BLaER1 treated with 17β-estradiol and CSF1 and Interleukin-3, amounts not matched to agents 10 nM and 100 nM (cell line): Measurements from ENCODE around the gene MCAT.
A peak's percentile ranks its signal among the peaks of the same experiment; 100 is the strongest.

Source experiments
- H3K27ac ChIP-seq, 11 experiments: shearing (Covaris generic); formaldehyde crosslinking; 2 replicates each; pipeline ENCODE4 v1.8.1; 2022
- H3K27me3 ChIP-seq, 11 experiments: shearing (Covaris generic); formaldehyde crosslinking; 2 replicates each; pipeline ENCODE4 v1.8.1; 2022
- H3K36me3 ChIP-seq, 11 experiments: shearing (Covaris generic); formaldehyde crosslinking; 2 replicates each; pipeline ENCODE4 v1.8.1; 2022
- H3K4me1 ChIP-seq, 10 experiments: shearing (Covaris generic); formaldehyde crosslinking; 2 replicates each; pipeline ENCODE4 v1.8.1; 2022
- H3K4me2 ChIP-seq, 11 experiments: shearing (Covaris generic); formaldehyde crosslinking; 2 replicates each; pipeline ENCODE4 v1.8.1; 2022
- H3K4me3 ChIP-seq, 10 experiments: shearing (Covaris generic); formaldehyde crosslinking; 2 replicates each; pipeline ENCODE4 v1.8.1; 2022
- H3K9ac ChIP-seq, 11 experiments: shearing (Covaris generic); formaldehyde crosslinking; 2 replicates each; pipeline ENCODE4 v1.8.1; 2022
- H3K9me3 ChIP-seq, 11 experiments: shearing (Covaris generic); formaldehyde crosslinking; replicated peaks in 1 of 11; 2 replicates each; pipeline ENCODE4 v1.8.1; 2022
- H4K20me1 ChIP-seq, 11 experiments: shearing (Covaris generic); formaldehyde crosslinking; 2 replicates each; pipeline ENCODE4 v1.8.1; 2022
- Cebpa-rat ChIP-seq, 11 experiments: shearing (Covaris generic); IDR thresholded peaks; 2 replicates each; pipeline ENCODE4 v1.8.1; 2022

Gene MCAT

GRCh38 chr22:43160497-43161126, 17.4 kb upstream of the MCAT start:
- Histone ChIP-seq H3K36me3 (peaks cover 33 to 78% (median 61%) of the 10 kb centered on the region in 11 experiments), H3K4me2 (0 out of 22 replicates have a peak overlapping the region, but pooled peaks of 1 of the 11 experiments have one; percentile 58), H3K9ac (peak overlapping the region in 2 of 11 experiments; percentile 3 to 23; a peak in 1 of 22 replicates), H3K27me3 (no peaks in the 10 kb centered on the region), H3K4me3 (no peak overlapping the region), H3K9me3 (no peaks in the 10 kb centered on the region), H3K27ac (peak overlapping the region in 5 of 11 experiments; percentile 18 to 64 (median 62); a peak in 2 of 22 replicates), H4K20me1 (peaks cover 74 to 100% (median 94%) of the 10 kb centered on the region in 11 experiments), H3K4me1 (peaks cover 66 to 91% (median 78%) of the 10 kb centered on the region in 10 experiments)
- TF ChIP-seq Cebpa-rat (IDR thresholded peaks at IDR 0.05) = no peak

DNA sequence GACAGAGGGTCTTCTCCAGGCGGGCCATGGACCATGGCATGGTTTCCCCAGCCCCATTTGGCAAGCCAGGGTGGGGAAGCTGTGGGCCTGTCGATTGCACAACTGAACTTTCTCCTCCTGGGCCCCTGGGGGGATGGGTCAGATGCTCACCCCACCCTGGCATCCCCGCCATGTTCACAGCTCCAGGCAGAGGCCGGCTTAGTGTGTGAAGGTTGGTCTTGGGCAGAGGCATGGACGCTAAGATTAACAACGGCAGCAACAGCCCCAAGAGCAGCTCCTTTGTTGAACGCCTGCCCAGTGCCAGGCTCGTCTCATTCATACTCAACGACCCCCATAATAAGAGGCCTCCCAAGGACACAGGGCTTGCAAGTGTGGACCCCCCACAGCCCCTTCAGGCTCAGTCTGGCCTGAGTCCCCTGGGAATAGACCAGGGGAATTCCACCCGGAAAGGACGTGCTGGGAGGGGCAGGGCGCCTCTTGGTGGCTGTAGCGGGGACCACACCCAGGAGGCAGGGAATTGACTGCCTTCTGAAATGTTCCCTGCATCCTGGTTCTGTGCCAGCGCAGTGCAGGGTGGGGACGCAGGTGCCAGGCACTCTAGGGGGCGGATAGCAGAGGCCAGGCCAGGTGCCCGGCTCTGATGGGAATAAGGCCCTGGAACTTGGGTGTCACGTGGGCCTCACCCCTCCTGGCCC, 16.4 kb upstream of the MCAT start:
- H3K4me2 ChIP-seq = peak overlapping the region in 9 of 11 experiments; percentile 16 to 75 (median 59); a peak in 17 of 22 replicates
- peaks cover 68 to 91% (median 79%) of the 10 kb centered on the region in 10 experiments for H3K4me1 ChIP-seq
- H3K36me3 ChIP-seq = peaks cover 33 to 88% (median 70%) of the 10 kb centered on the region in 11 experiments
- H3K9me3 ChIP-seq = no peaks in the 10 kb centered on the region
- H3K27me3 ChIP-seq = no peaks in the 10 kb centered on the region
- peak in 2 of 11 experiments; percentile 12 to 37; a peak in 2 of 22 replicates for TF ChIP-seq Cebpa-rat (IDR thresholded peaks at IDR 0.05)
- peak overlapping the region in 8 of 11 experiments; percentile 18 to 64 (median 45); a peak in 13 of 22 replicates for H3K27ac ChIP-seq
- peaks cover 84 to 100% (median 99%) of the 10 kb centered on the region in 11 experiments for H4K20me1 ChIP-seq
- H3K9ac ChIP-seq = peak overlapping the region in 7 of 11 experiments; percentile 3 to 41 (median 23); a peak in 9 of 22 replicates
- H3K4me3 ChIP-seq = no peak overlapping the region

- Histone ChIP-seq H3K4me3 (no peak overlapping the region), H4K20me1 (peaks cover 80 to 100% (median 95%) of the 10 kb centered on the region in 11 experiments), H3K4me2 (peak overlapping the region in 10 of 11 experiments; percentile 16 to 75 (median 58); a peak in 17 of 22 replicates), H3K9me3 (no peaks in the 10 kb centered on the region), H3K36me3 (peaks cover 33 to 92% (median 72%) of the 10 kb centered on the region in 11 experiments), H3K9ac (peak overlapping the region in 9 of 11 experiments; percentile 11 to 54 (median 21); a peak in 12 of 22 replicates), H3K27ac (peak overlapping the region in 9 of 11 experiments; percentile 18 to 64 (median 42); a peak in 14 of 22 replicates), H3K27me3 (no peaks in the 10 kb centered on the region), H3K4me1 (peaks cover 68 to 91% (median 79%) of the 10 kb centered on the region in 10 experiments)
- TF ChIP-seq Cebpa-rat (IDR thresholded peaks at IDR 0.05) = no peak
Observed at GRCh38 chr22:43158778-43159483, 15.7 kb upstream of the MCAT start.

DNA sequence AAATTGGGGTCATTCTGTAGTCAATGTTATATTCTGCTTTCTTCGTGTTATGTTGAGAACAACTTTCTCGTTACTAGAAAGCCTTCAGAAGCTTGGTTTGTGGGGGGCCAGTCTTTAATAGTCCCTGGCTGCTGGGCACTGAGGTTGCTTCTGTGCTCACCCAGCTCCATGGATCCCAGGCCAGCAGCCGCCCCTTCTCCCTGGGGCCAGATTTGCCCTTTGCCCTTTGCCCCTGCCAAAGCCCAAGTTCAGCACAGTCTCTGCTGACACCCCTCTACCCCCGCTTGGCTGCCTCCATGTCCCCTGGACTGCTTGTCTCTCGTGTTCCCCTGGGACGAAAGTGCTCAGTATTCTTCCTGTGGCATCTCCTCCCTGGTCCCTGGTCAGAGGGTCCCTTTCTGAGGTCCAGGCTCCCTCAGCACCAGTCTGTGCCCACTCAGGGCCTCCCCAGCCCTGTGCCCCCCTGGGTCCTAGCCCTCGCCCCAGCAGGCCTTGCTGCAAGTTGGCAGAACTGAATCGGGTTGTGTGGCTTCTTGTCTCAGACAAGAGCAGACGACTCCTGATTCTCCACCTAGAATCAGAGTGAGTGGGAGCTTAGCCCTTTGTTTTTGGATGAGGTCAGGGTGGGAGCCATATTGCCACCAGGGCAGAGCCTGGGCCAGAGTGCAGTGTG, 14.8 kb upstream of the MCAT start:
- Histone ChIP-seq H3K9ac (peak overlapping the region; percentile 7 to 57 (median 32); a peak in 15 of 22 replicates), H3K9me3 (no peaks in the 10 kb centered on the region), H3K27ac (peak overlapping the region in 9 of 11 experiments; percentile 18 to 64 (median 42); a peak in 14 of 22 replicates), H4K20me1 (peaks cover 70 to 95% (median 87%) of the 10 kb centered on the region in 11 experiments), H3K4me1 (peaks cover 63 to 84% (median 73%) of the 10 kb centered on the region in 10 experiments), H3K36me3 (peaks cover 31 to 84% (median 71%) of the 10 kb centered on the region in 11 experiments), H3K27me3 (no peaks in the 10 kb centered on the region), H3K4me2 (peak overlapping the region; percentile 17 to 75 (median 58)), H3K4me3 (no peak overlapping the region)
- no peak for TF ChIP-seq Cebpa-rat (IDR thresholded peaks at IDR 0.05)

DNA sequence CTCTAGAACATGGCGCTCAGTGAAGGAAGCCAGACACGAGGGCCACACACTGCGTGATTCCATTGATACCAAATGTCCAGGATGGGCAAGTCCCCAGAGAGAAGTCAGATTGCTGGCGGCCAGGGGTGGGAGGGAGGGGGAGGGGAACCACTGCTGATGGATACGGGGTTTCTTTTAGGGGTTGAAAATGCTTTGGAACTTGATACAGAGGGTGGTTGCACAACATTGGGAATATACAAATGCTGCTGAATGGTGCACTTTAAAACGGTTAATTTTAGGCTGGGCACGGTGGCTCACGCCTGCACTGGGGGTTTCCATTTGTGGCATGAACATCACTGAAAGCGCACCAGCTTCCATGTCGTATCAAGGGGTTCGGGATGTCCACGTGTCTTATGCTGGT, 13.2 kb upstream of the MCAT start:
- peaks cover 55 to 75% (median 65%) of the 10 kb centered on the region in 10 experiments for H3K4me1 ChIP-seq
- H3K9ac ChIP-seq = peak overlapping the region in 9 of 11 experiments; percentile 33 to 80 (median 74); a peak in 11 of 22 replicates
- H3K36me3 ChIP-seq = peaks cover 18 to 68% (median 55%) of the 10 kb centered on the region in 11 experiments
- peaks cover 63 to 85% (median 71%) of the 10 kb centered on the region in 11 experiments for H4K20me1 ChIP-seq
- peak overlapping the region in 4 of 10 experiments; percentile 47 to 99 (median 83); a peak in 4 of 20 replicates for H3K4me3 ChIP-seq
- peak overlapping the region; percentile 78 to 99 (median 91) for H3K4me2 ChIP-seq
- H3K27me3 ChIP-seq = no peaks in the 10 kb centered on the region
- TF ChIP-seq Cebpa-rat (IDR thresholded peaks at IDR 0.05) = no peak
- no peaks in the 10 kb centered on the region for H3K9me3 ChIP-seq
- peak overlapping the region in 7 of 11 experiments; percentile 70 to 96 (median 80); a peak in 13 of 22 replicates for H3K27ac ChIP-seq

- H3K36me3 ChIP-seq = peaks cover 12 to 62% (median 49%) of the 10 kb centered on the region in 11 experiments
- H3K27ac ChIP-seq = peak overlapping the region in 9 of 11 experiments; percentile 37 to 96 (median 72); a peak in 16 of 22 replicates
- H4K20me1 ChIP-seq = peaks cover 58 to 79% (median 65%) of the 10 kb centered on the region in 11 experiments
- H3K27me3 ChIP-seq = no peaks in the 10 kb centered on the region
- peak overlapping the region; percentile 33 to 80 (median 73); a peak in 20 of 22 replicates for H3K9ac ChIP-seq
- H3K4me3 ChIP-seq = peak overlapping the region in 8 of 10 experiments; percentile 25 to 99 (median 56); a peak in 13 of 20 replicates
- peaks cover 57 to 76% (median 69%) of the 10 kb centered on the region in 10 experiments for H3K4me1 ChIP-seq
- H3K4me2 ChIP-seq = peak overlapping the region; percentile 78 to 99 (median 91)
- H3K9me3 ChIP-seq = no peaks in the 10 kb centered on the region
- TF ChIP-seq Cebpa-rat (IDR thresholded peaks at IDR 0.05) = no peak
Observed at GRCh38 chr22:43155789-43156188, 12.6 kb upstream of the MCAT start.

DNA sequence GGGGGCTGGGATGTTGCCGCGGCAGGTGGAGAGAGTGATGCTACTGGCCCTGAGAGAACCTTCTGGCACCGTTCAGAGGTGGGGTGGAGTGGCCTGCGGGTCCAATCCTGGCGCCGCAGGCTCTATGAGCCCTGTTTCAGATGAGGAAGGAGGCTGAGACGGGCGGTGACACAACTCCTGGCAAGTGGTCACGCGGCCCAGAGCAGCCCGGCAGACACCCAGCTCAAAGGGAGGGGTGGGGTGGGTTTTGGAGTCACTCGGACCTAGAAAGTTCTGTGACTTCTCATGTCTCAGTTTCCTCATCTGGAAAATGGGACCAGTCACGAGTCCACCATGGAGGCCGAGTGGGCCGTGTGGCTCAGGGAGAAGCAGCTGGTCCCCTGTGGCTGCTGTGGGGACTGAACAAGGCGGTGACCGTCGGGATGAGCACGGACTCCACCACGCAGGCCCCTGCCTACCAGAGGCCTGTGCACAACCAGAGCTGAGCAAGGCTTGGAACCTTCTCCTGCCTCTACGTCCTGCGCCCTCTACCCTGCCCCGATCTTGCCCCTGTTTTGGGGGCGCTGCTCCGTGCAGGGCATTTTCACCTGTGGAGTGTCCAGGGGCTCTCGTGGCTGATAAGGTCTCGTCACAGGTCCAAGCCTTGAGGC, 11.8 kb upstream of the MCAT start:
- Histone ChIP-seq H3K36me3 (peaks cover 5 to 54% (median 41%) of the 10 kb centered on the region in 11 experiments; a peak in 21 of 22 replicates), H3K4me1 (peaks cover 63 to 75% (median 74%) of the 10 kb centered on the region in 10 experiments), H3K27me3 (no peaks in the 10 kb centered on the region), H4K20me1 (peaks cover 50 to 71% (median 57%) of the 10 kb centered on the region in 11 experiments), H3K9ac (peak overlapping the region; percentile 34 to 80 (median 73); a peak in 18 of 22 replicates), H3K4me3 (peak overlapping the region in 8 of 10 experiments; percentile 52 to 99 (median 80); a peak in 15 of 20 replicates), H3K27ac (peak overlapping the region in 9 of 11 experiments; percentile 52 to 96 (median 72); a peak in 18 of 22 replicates), H3K4me2 (peak overlapping the region; percentile 78 to 99 (median 91)), H3K9me3 (no peaks in the 10 kb centered on the region)
- TF ChIP-seq Cebpa-rat (IDR thresholded peaks at IDR 0.05) = no peak
